AG09319 (cell line): ENCODE measurements around the gene TRMT1L.
"Not testable (repeated sequence)": the region's sequence is repeated elsewhere in the genome, so short reads cannot be mapped to it uniquely, and the experiment has no call there.

Source experiments
- DNase-seq: peaks from one replicate; pipeline ENCODE4 v3.0.0-alpha.2; 2010; ENCODE audit warnings: low read depth; ENCODE audit errors: extremely low read depth
- CTCF ChIP-seq: IDR thresholded peaks from 2 replicates; pipeline ENCODE4 v1.5.1; 2011; ENCODE audit warnings: low read depth, mild to moderate bottlenecking, inconsistent platforms, low read length, moderate library complexity

TRMT1L gene

GRCh38 chr1:185156854-185157598, at the start of gene TRMT1L, which contains the start of gene SWT1:
TRMT1L (minus strand) TSS chr1:185156953; CDS start chr1:185156712, 241 bp downstream.
SWT1 (plus strand) TSS chr1:185157167; CDS start chr1:185160842, 3,675 bp downstream.
- DNase-seq, result peak; percentile 98
- no peak for TF ChIP-seq CTCF

GRCh38 chr1:185200889-185201288, 44.1 kb upstream of the TRMT1L start:
- DNase-seq, result no peak
- no peak for TF ChIP-seq CTCF

GRCh38 chr1:185198712-185199111, 42.0 kb upstream of the TRMT1L start:
- DNase-seq, result not testable (repeated sequence)

GRCh38 chr1:185193756-185194155, 37.0 kb upstream of the TRMT1L start:
- no peak for TF ChIP-seq CTCF

GRCh38 chr1:185170291-185170848, 13.6 kb upstream of the TRMT1L start:
- DNase-seq, result no peak
- TF ChIP-seq CTCF, result peak; percentile 70

More at GRCh38 chr1:185193756-185194155, 37.0 kb upstream of the TRMT1L start:
- DNase-seq, result no peak

- DNase-seq, result no peak
- TF ChIP-seq CTCF, result no peak
Measured at GRCh38 chr1:185166106-185166505, 9.4 kb upstream of the TRMT1L start.

- TF ChIP-seq CTCF, result no peak
- no peak for DNase-seq
Measured at GRCh38 chr1:185162491-185162890, 5.7 kb upstream of the TRMT1L start.
